ENCODE data around the gene RALGAPA1. TPM values are rescaled to one million over a fixed set of nuclear protein-coding genes. Genes with fewer than 3 reads are reported as not detected.

The RALGAPA1 gene
- total and polyA plus RNA-seq, 2 experiments from 2014 or later: 21.9 to 27.3 TPM

DNA sequence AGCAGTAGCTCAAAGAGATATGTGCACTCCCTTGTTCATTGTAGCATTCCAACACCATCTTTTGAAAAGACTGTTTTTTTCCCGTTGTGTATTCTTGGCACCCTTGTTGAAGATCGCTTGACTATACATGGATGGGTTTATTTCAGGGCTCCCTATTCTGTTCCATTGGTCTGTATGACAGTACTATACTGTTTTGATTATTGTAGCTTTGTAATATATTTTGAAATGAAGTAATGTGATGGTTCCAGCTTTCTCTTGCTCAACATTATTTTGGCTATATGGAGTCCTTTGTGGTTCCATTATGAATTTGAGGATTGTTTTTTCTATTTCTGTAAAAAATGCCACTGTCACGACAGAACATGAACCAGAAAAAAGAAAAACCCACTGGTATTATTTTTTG is 42.7 kb upstream of the RALGAPA1 start:
- Histone ChIP-seq H4K20me1 (replicated peaks; ENCODE audit: insufficient read depth) (no peaks in the 10 kb centered on the region), H3K4me1 (ENCODE audit: insufficient read depth) (no peaks in the 10 kb centered on the region), H3K27me3 (ENCODE audit: insufficient read depth) (no peaks in the 10 kb centered on the region), H3K27ac (ENCODE audit: low read depth) (no peak overlapping the region), H3K4me2 (no peak overlapping the region), H2AFZ (no peak overlapping the region), H3K9me2 (ENCODE audit: insufficient read depth) (no peaks in the 10 kb centered on the region), H3F3A (replicated peaks; ENCODE audit: low read depth) (no peaks in the 10 kb centered on the region), H3K36me3 (ENCODE audit: insufficient read depth) (no peaks in the 10 kb centered on the region; the same call in 1 of the 2 replicates), H3K4me3 (no peak overlapping the region), H3K79me2 (replicated peaks; ENCODE audit: insufficient read depth) (no peaks in the 10 kb centered on the region)
- peaks cover 18% of the 10 kb centered on the region for H3K36me3 Mint-ChIP-seq (ENCODE audit: low read depth)
- DNase-seq (ENCODE audit: low spot score): no peak
- H3K27ac Mint-ChIP-seq: no peak overlapping the region
- peaks cover 4% of the 10 kb centered on the region; the same call in 1 of the 3 replicates for H3K9me3 Mint-ChIP-seq
- no peak overlapping the region for H3K4me3 Mint-ChIP-seq
- peaks cover 3% of the 10 kb centered on the region for H3K27me3 Mint-ChIP-seq (ENCODE audit: insufficient read depth, low read depth, poor library complexity)
- ATAC-seq: no peak
- TF ChIP-seq ETS1 (IDR thresholded peaks at IDR 0.05) (no peak), EZH2 (IDR thresholded peaks at IDR 0.05; ENCODE audit: low read depth, unreplicated experiment) (no peak), POLR2AphosphoS5 (IDR thresholded peaks at IDR 0.05; ENCODE audit: low read depth) (no peak), EZH2phosphoT487 (IDR thresholded peaks at IDR 0.05; ENCODE audit: unreplicated experiment) (no peak), ZNF331 (CRISPR knock-in tag; IDR thresholded peaks at IDR 0.05; ENCODE audit: low read depth) (no peak), CREB1 (CRISPR knock-in tag; IDR thresholded peaks at IDR 0.05; ENCODE audit: low read depth) (no peak), CTCF (conservative IDR thresholded peaks at IDR 0.05; ENCODE audit: low read depth in 2 of 2) (no peak), REST (IDR thresholded peaks at IDR 0.05; ENCODE audit: unreplicated experiment) (no peak)
- H3K4me1 Mint-ChIP-seq: no peaks in the 10 kb centered on the region

- H3K4me1 ChIP-seq (ENCODE audit: insufficient read depth): no peaks in the 10 kb centered on the region
- peaks cover 3% of the 10 kb centered on the region for H3K27me3 Mint-ChIP-seq (ENCODE audit: insufficient read depth, low read depth, poor library complexity)
- no peaks in the 10 kb centered on the region for H3F3A ChIP-seq (replicated peaks; ENCODE audit: low read depth)
- no peak overlapping the region for H3K4me3 Mint-ChIP-seq
- no peak overlapping the region for H3K4me3 ChIP-seq
- H3K9me3 Mint-ChIP-seq: peaks cover 4% of the 10 kb centered on the region; the same call in 1 of the 3 replicates
- H3K9me2 ChIP-seq (ENCODE audit: insufficient read depth): no peaks in the 10 kb centered on the region
- H2AFZ ChIP-seq: no peak overlapping the region
- DNase-seq (ENCODE audit: low spot score): no peak
- no peaks in the 10 kb centered on the region for H3K4me1 Mint-ChIP-seq
- H3K36me3 Mint-ChIP-seq (ENCODE audit: low read depth): peaks cover 30% of the 10 kb centered on the region
- H4K20me1 ChIP-seq (replicated peaks; ENCODE audit: insufficient read depth): no peaks in the 10 kb centered on the region
- no peaks in the 10 kb centered on the region for H3K79me2 ChIP-seq (replicated peaks; ENCODE audit: insufficient read depth)
- no peak overlapping the region for H3K27ac ChIP-seq (ENCODE audit: low read depth)
- H3K27me3 ChIP-seq (ENCODE audit: insufficient read depth): no peaks in the 10 kb centered on the region
- no peak for ATAC-seq
- no peak overlapping the region for H3K27ac Mint-ChIP-seq
- no peak overlapping the region for H3K4me2 ChIP-seq
- peaks cover 3% of the 10 kb centered on the region; the same call in 1 of the 2 replicates for H3K36me3 ChIP-seq (ENCODE audit: insufficient read depth)
- no peak for TF ChIP-seq JUNB (IDR thresholded peaks at IDR 0.05; ENCODE audit: unreplicated experiment)
- TF ChIP-seq EZH2phosphoT487 (IDR thresholded peaks at IDR 0.05; ENCODE audit: unreplicated experiment): no peak
- no peak for TF ChIP-seq REST (IDR thresholded peaks at IDR 0.05; ENCODE audit: unreplicated experiment)
- TF ChIP-seq POLR2AphosphoS5 (IDR thresholded peaks at IDR 0.05; ENCODE audit: low read depth): no peak
- TF ChIP-seq EZH2 (IDR thresholded peaks at IDR 0.05; ENCODE audit: low read depth, unreplicated experiment): no peak
- TF ChIP-seq ZNF114 (CRISPR knock-in tag; IDR thresholded peaks at IDR 0.05): no peak
- no peak for TF ChIP-seq STAT1 (IDR thresholded peaks at IDR 0.05; ENCODE audit: unreplicated experiment)
- TF ChIP-seq NANOG (IDR thresholded peaks at IDR 0.05; ENCODE audit: borderline replicate concordance): no peak
- TF ChIP-seq CREB1 (CRISPR knock-in tag; IDR thresholded peaks at IDR 0.05; ENCODE audit: low read depth): no peak
These were observed 40.0 kb upstream of the RALGAPA1 start for GRCh38 chr14:35849122-35849521.

All from GM23338 (cell line).